ENCODE measurements around the gene NOTCH3.

NOTCH3 gene

GRCh38 chr19:15161028-15161984, 39.5 kb downstream of the NOTCH3 start:
- DNase-seq (ENCODE audit: low read depth, low spot score): no peak

GRCh38 chr19:15159251-15159650, 41.5 kb downstream of the NOTCH3 start:
- no peak for DNase-seq (ENCODE audit: low read depth, low spot score)

- DNase-seq (ENCODE audit: low read depth, low spot score): no peak
Measured at GRCh38 chr19:15156391-15156790, 44.4 kb downstream of the NOTCH3 start.

GRCh38 chr19:15155296-15155695, 45.5 kb downstream of the NOTCH3 start:
- no peak for DNase-seq (ENCODE audit: low read depth, low spot score)

GRCh38 chr19:15154002-15154612, 46.7 kb downstream of the NOTCH3 start:
- DNase-seq (ENCODE audit: low read depth, low spot score): no peak

GRCh38 chr19:15149737-15150136, 51.1 kb downstream of the NOTCH3 start:
- no peak for DNase-seq (ENCODE audit: low read depth, low spot score)

GRCh38 chr19:15147090-15147489, 53.7 kb downstream of the NOTCH3 start:
- DNase-seq (ENCODE audit: low read depth, low spot score): no peak

GRCh38 chr19:15144046-15144646, 56.6 kb downstream of the NOTCH3 start:
- no peak for DNase-seq (ENCODE audit: low read depth, low spot score)

GRCh38 chr19:15142313-15142712, 58.5 kb downstream of the NOTCH3 start:
- DNase-seq (ENCODE audit: low read depth, low spot score): no peak

- DNase-seq (ENCODE audit: low read depth, low spot score): no peak
Measured at GRCh38 chr19:15141143-15141542, 59.7 kb downstream of the NOTCH3 start.

- DNase-seq (ENCODE audit: low read depth, low spot score): no peak
Measured at GRCh38 chr19:15138427-15138826, 62.4 kb downstream of the NOTCH3 start.

GRCh38 chr19:15137777-15138176, 63.0 kb downstream of the NOTCH3 start:
- DNase-seq (ENCODE audit: low read depth, low spot score): no peak

- DNase-seq (ENCODE audit: low read depth, low spot score): no peak
Measured at GRCh38 chr19:15136234-15136954, 64.4 kb downstream of the NOTCH3 start.

GRCh38 chr19:15129856-15130585, 70.8 kb downstream of the NOTCH3 start:
- DNase-seq (ENCODE audit: low read depth, low spot score): no peak

GRCh38 chr19:15128162-15128770, 72.5 kb downstream of the NOTCH3 start:
- no peak for DNase-seq (ENCODE audit: low read depth, low spot score)

- no peak for DNase-seq (ENCODE audit: low read depth, low spot score)
Measured at GRCh38 chr19:15126131-15126910, 74.5 kb downstream of the NOTCH3 start.

- DNase-seq (ENCODE audit: low read depth, low spot score): peak; percentile 98
Measured at GRCh38 chr19:15125232-15126067, 75.3 kb downstream of the NOTCH3 start.

GRCh38 chr19:15124572-15125231, 76.1 kb downstream of the NOTCH3 start:
- DNase-seq (ENCODE audit: low read depth, low spot score): no peak

- no peak for DNase-seq (ENCODE audit: low read depth, low spot score)
Measured at GRCh38 chr19:15123900-15124299, 76.9 kb downstream of the NOTCH3 start.

All from activated naive CD8-positive, alpha-beta T cell treated with anti-CD3 and anti-CD28 coated beads, Interleukin-2, amount 50 U/mL, for 16 hours (primary cell).